GM12801 (cell line): ENCODE results near the gene TPST1.

ENCODE experiments used
- TF ChIP-seq, protein P1 (sequence below): IDR thresholded peaks from one replicate; pipeline ENCODE4 v1.5.1; 2011; ENCODE audit warnings: control low read depth; ENCODE audit not compliant: insufficient read length; ENCODE audit errors: extremely low read depth

TPST1 gene

DNA sequence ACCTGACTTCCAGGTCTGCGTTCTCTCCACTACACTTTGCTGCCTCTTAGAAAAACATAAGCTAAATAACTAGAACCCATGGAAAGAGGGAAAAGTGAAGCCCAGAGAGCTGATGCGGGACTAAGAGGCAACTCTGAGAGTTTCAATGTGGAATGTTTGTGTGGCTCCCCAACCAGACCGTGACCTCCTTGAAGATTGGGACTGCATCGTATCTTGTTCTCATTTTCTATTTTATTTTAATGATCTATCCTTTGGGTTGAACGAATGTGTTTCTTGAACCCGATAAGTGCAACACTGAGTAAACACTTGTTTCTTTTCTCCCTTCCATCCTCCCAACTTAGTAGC, 77.4 kb downstream of the TPST1 start:
- TF ChIP-seq, protein P1, sequence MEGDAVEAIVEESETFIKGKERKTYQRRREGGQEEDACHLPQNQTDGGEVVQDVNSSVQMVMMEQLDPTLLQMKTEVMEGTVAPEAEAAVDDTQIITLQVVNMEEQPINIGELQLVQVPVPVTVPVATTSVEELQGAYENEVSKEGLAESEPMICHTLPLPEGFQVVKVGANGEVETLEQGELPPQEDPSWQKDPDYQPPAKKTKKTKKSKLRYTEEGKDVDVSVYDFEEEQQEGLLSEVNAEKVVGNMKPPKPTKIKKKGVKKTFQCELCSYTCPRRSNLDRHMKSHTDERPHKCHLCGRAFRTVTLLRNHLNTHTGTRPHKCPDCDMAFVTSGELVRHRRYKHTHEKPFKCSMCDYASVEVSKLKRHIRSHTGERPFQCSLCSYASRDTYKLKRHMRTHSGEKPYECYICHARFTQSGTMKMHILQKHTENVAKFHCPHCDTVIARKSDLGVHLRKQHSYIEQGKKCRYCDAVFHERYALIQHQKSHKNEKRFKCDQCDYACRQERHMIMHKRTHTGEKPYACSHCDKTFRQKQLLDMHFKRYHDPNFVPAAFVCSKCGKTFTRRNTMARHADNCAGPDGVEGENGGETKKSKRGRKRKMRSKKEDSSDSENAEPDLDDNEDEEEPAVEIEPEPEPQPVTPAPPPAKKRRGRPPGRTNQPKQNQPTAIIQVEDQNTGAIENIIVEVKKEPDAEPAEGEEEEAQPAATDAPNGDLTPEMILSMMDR, result no peak

- TF ChIP-seq, protein P1, result no peak
Observed at GRCh38 chr7:66283003-66283920, 78.1 kb downstream of the TPST1 start.

DNA sequence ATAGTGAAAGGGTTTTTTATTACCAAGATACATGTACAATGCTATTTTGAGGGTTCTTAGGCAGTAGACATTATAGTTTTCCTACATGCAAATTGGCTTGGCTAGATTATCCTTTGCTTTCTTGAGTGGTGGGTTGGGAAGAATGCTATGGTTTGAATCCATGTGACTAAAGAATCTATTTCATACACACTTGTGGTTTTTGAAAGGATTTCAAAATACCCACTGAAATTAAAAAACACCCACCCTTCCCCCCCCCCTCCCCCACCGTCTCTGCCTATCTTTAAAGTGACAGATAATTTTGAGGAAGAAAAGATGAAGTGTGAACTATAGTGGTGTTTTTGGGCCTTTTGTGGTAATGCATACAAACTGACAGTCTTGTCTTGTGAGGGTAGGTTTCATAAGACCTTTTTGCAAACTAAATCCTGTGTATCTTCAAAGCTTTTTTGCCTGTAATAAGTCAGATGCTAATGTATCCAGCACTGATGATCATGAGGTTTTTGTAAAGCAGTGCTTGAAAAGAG, 90.9 kb downstream of the TPST1 start:
- TF ChIP-seq, protein P1, result no peak

DNA sequence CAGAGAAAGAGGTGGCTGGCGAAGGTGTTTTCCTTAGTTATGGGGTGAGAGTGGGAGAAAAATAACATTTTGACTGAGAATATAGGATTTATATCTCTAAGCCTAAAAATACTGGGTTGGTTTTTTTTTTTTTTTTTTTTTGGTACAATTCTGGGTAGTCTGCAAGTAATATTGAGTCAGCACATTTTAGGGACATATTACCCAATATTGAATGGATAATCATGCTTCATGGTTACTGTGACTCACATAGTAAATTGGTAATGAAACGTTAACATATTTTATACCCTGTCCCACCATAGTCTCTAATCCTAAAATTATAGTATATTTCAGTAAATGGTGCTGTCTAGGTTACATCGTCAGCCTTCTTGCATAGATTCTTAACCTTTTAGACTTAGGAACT, 91.4 kb downstream of the TPST1 start:
- TF ChIP-seq, protein P1, result no peak

DNA sequence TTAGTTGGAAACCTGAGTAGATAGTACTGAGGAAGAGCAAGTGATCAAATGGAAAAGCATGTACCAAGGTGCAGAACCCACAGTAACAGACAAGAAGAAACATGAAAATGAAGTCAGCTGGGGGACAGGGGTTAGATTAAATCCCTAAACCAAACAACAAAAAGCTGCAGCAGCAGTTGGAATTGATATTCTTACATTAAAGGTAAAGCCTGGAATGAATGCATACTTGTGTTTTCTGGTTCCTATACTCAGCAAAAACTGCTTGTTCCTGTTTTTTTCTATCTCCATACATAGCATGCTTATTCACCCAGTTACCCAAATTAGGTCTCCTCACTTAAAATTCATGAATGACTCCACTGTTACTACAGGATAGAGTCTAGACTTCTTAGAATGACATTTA, 92.4 kb downstream of the TPST1 start:
- TF ChIP-seq, protein P1, result no peak

DNA sequence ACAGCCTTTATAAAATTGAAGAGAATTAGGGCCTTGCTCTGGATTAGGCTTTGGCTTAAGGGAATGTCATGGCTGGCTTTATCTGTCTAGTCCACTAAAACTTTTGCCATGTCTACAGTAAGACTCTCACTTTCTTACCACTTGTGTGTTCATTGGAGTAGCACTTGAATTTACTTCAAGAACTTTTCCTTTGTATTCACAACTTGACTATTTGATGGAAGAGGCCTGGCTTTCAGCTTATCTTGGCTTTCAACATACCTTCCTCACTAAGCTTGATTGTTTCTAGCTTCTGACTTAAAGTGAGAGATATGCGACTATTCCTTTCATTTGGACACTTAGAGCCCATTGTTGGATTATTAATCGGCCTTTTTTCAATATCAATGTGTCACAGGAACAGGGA, 96.1 kb downstream of the TPST1 start:
- TF ChIP-seq, protein P1, result no peak

DNA sequence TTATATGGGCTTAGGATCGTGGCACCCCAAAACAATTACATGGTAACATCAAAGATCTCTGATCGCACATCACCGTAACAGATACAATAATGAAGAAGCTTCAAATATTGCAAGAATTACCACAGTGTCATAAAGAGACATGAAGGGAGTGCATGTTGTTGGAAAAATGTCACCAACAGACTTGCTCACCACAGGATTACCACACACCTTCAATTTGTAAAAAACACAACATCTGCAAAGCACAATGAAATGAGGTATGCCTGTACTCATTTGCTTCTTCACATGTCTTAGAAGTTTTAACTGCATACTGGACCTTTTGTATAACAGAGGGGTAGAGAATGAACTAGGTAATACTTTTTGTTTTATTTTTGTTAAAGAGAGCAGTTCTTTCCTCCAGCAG, 96.6 kb downstream of the TPST1 start:
- TF ChIP-seq, protein P1, result no peak
